K562 (cell line): ENCODE results near the gene SLC39A13. TPM values are rescaled to one million over a fixed set of nuclear protein-coding genes. Genes with fewer than 3 reads are reported as not detected.

ENCODE experiments used
- CEBPB ChIP-seq: fragments of 450-650 bp; IDR thresholded peaks from 2 replicates; pipeline ENCODE4 v1.6.1; 2016; ENCODE audit warnings: missing genetic modification characterization, missing compliant biosample characterization
- NCOA1 ChIP-seq: fragments of 450-650 bp; IDR thresholded peaks from 2 replicates; pipeline ENCODE4 v1.6.1; 2016; ENCODE audit warnings: low read depth
- NFE2 ChIP-seq: IDR thresholded peaks from 2 replicates; pipeline ENCODE4 v1.6.1; 2014; ENCODE audit warnings: antibody characterized with exemption, low read depth
- PHF21A ChIP-seq: fragments of 450-650 bp; IDR thresholded peaks from 2 replicates; pipeline ENCODE4 v1.6.1; 2017; ENCODE audit warnings: low read depth, borderline replicate concordance
- PHF8 ChIP-seq: fragments of 200-600 bp; sonication (generic); IDR thresholded peaks from 2 replicates; pipeline ENCODE4 v1.6.1; 2012; ENCODE audit warnings: mixed run types, mild to moderate bottlenecking, inconsistent platforms, low read length, moderate library complexity, borderline replicate concordance
- POLR2A ChIP-seq: fragments of 450-650 bp; conservative IDR thresholded peaks from 2 replicates; pipeline ENCODE4 v1.6.1; 2016
- RAD21 ChIP-seq, 2 experiments: fragments of 250-450 bp in 1 of 2; fragments of 450-650 bp in 1 of 2; sonication (Bioruptor Pico) in 1 of 2; formaldehyde crosslinking in 1 of 2; IDR thresholded peaks in 1 of 2; conservative IDR thresholded peaks in 1 of 2; 2 replicates each; pipeline versions ENCODE4 v1.4.0 to v1.8.0; 2020 to 2022; ENCODE audit warnings: mild to moderate bottlenecking in 2 of 2, moderate library complexity in 1 of 2
- SMARCA5 ChIP-seq: fragments of 450-650 bp; IDR thresholded peaks from 2 replicates; pipeline ENCODE4 v1.6.1; 2016
- polyA plus RNA-seq, 8 experiments: library from polyadenylated mRNA; depleted of rRNA in 4 of 8; stranded (reverse) in 5 of 8; unstranded in 3 of 8; fragments of >200 nt; fragmentation: Nextera tagmentation in 2 of 8; fragmentation: Illumina TruSeq in 1 of 8; extraction: Ambion mirVana in 2 of 8; extraction: Trizol in 1 of 8; gene quantifications; 2 replicates each; pipeline versions ENCODE4 v1.2.1 to v1.2.3, GENCODE V29; 2011 to 2014; ENCODE audit warnings: inconsistent platforms in 1 of 8, missing spikeins in 1 of 8
- total RNA-seq, 7 experiments: library from RNA; depleted of rRNA in 6 of 7; stranded (reverse); fragments of >200 nt in 6 of 7; fragmentation: Illumina TruSeq in 2 of 7; extraction: Trizol in 2 of 7; gene quantifications; 2 replicates each; pipeline versions ENCODE4 v1.2.1 to v1.2.3, GENCODE V29; 2011 to 2021; ENCODE audit warnings: low replicate concordance in 1 of 7
- TF ChIP-seq, protein P1 (sequence below), 2 experiments: fragments of 450-650 bp; formaldehyde crosslinking in 1 of 2; IDR thresholded peaks; 2 replicates each; pipeline versions ENCODE4 v1.4.0 to v1.6.1; 2014 to 2020; ENCODE audit warnings: mild to moderate bottlenecking in 2 of 2, borderline replicate concordance in 1 of 2, low read depth in 1 of 2
- TF ChIP-seq, protein P2 (sequence below): sonication (generic); formaldehyde crosslinking; IDR thresholded peaks from 2 replicates; pipeline ENCODE4 v1.8.0; 2023; ENCODE audit warnings: mild to moderate bottlenecking, missing genetic modification reagents
- TF ChIP-seq, protein P3 (sequence below): fragments of 450-650 bp; conservative IDR thresholded peaks from 2 replicates; pipeline ENCODE4 v1.6.1; 2016; ENCODE audit warnings: missing genetic modification characterization, low read depth, mild to moderate bottlenecking, missing compliant biosample characterization, moderate library complexity
- TF ChIP-seq, protein P4 (sequence below): sonication (generic); formaldehyde crosslinking; IDR thresholded peaks from 2 replicates; pipeline ENCODE4 v1.9.0; 2022; ENCODE audit warnings: mild to moderate bottlenecking, missing genetic modification reagents

The SLC39A13 gene
- total and polyA plus RNA-seq, 9 of the 15 experiments (the other 6 are each of a cell fraction or from before 2014, with no cell fraction given), result 0.17 to 15.9 (median 3.2) TPM

DNA sequence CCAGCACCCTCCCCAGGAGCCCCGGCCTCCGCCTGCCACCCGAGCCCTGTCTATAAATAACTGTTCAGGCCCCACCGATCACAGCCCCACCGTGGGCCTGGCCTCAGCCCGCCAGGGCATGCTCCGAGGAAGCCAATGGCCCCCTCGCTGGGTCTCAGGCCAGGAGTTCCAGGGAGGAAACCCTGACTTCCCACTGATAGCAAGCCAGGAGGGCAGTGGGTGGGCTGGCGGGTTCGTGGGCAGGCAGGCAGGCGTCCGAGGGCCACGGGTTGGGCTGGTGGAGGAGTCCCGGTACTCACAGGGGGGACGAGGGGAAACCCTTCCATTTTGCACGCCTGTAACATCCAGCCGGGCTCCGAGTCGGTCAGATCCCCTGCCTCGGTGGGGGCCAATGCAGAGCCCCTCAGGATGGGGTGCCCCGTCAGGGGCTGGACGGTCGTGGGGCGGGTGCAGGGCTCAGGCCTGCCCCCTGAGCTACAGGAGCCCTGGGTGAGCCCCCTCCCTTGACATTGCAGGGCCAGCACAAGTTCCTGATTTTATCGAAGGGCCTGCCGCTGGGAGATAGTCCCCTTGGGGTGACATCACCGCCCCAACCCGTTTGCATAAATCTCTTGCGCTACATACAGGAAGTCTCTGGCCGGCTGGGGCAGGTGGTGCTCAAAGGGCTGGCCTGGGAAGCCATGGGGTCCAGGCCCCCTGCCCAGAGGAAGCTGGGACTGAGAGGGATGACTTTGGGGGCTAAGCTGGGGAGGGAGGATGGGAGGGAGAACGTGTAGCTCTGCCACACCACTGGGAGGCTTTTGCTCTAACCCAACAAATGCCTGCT, 30.2 kb upstream of the SLC39A13 start, which contains the start of gene SPI1 (continued):
- TF ChIP-seq, protein P1, sequence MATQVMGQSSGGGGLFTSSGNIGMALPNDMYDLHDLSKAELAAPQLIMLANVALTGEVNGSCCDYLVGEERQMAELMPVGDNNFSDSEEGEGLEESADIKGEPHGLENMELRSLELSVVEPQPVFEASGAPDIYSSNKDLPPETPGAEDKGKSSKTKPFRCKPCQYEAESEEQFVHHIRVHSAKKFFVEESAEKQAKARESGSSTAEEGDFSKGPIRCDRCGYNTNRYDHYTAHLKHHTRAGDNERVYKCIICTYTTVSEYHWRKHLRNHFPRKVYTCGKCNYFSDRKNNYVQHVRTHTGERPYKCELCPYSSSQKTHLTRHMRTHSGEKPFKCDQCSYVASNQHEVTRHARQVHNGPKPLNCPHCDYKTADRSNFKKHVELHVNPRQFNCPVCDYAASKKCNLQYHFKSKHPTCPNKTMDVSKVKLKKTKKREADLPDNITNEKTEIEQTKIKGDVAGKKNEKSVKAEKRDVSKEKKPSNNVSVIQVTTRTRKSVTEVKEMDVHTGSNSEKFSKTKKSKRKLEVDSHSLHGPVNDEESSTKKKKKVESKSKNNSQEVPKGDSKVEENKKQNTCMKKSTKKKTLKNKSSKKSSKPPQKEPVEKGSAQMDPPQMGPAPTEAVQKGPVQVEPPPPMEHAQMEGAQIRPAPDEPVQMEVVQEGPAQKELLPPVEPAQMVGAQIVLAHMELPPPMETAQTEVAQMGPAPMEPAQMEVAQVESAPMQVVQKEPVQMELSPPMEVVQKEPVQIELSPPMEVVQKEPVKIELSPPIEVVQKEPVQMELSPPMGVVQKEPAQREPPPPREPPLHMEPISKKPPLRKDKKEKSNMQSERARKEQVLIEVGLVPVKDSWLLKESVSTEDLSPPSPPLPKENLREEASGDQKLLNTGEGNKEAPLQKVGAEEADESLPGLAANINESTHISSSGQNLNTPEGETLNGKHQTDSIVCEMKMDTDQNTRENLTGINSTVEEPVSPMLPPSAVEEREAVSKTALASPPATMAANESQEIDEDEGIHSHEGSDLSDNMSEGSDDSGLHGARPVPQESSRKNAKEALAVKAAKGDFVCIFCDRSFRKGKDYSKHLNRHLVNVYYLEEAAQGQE (IDR thresholded peaks at IDR 0.05; ENCODE audit: borderline replicate concordance), result peak; percentile 19; the same call in 1 of the 2 replicates
- TF ChIP-seq, protein P1 (CRISPR knock-in tag; IDR thresholded peaks at IDR 0.05; ENCODE audit: low read depth), result peak; percentile 17; the same call in 1 of the 2 replicates
- TF ChIP-seq, protein P2, sequence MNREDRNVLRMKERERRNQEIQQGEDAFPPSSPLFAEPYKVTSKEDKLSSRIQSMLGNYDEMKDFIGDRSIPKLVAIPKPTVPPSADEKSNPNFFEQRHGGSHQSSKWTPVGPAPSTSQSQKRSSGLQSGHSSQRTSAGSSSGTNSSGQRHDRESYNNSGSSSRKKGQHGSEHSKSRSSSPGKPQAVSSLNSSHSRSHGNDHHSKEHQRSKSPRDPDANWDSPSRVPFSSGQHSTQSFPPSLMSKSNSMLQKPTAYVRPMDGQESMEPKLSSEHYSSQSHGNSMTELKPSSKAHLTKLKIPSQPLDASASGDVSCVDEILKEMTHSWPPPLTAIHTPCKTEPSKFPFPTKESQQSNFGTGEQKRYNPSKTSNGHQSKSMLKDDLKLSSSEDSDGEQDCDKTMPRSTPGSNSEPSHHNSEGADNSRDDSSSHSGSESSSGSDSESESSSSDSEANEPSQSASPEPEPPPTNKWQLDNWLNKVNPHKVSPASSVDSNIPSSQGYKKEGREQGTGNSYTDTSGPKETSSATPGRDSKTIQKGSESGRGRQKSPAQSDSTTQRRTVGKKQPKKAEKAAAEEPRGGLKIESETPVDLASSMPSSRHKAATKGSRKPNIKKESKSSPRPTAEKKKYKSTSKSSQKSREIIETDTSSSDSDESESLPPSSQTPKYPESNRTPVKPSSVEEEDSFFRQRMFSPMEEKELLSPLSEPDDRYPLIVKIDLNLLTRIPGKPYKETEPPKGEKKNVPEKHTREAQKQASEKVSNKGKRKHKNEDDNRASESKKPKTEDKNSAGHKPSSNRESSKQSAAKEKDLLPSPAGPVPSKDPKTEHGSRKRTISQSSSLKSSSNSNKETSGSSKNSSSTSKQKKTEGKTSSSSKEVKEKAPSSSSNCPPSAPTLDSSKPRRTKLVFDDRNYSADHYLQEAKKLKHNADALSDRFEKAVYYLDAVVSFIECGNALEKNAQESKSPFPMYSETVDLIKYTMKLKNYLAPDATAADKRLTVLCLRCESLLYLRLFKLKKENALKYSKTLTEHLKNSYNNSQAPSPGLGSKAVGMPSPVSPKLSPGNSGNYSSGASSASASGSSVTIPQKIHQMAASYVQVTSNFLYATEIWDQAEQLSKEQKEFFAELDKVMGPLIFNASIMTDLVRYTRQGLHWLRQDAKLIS (CRISPR knock-in tag), result peak; percentile 95; the same call in 1 of the 2 replicates
- TF ChIP-seq, protein P3, sequence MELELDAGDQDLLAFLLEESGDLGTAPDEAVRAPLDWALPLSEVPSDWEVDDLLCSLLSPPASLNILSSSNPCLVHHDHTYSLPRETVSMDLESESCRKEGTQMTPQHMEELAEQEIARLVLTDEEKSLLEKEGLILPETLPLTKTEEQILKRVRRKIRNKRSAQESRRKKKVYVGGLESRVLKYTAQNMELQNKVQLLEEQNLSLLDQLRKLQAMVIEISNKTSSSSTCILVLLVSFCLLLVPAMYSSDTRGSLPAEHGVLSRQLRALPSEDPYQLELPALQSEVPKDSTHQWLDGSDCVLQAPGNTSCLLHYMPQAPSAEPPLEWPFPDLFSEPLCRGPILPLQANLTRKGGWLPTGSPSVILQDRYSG, result no peak; the same call in 1 of the 2 replicates
- peak; percentile 65; the same call in 1 of the 2 replicates for TF ChIP-seq PHF8
- TF ChIP-seq CEBPB (tag), result peak; percentile 83
- TF ChIP-seq RAD21 (CRISPR knock-in tag; conservative IDR thresholded peaks at IDR 0.05 in 1 of 2, IDR thresholded peaks at IDR 0.05 in 1 of 2), result 0 out of 4 replicates have a peak, but pooled peaks of 1 of the 2 experiments have one; percentile 14
- TF ChIP-seq POLR2A, result peak; percentile 74
- TF ChIP-seq NCOA1, result peak; percentile 41; the same call in 1 of the 2 replicates
- peak; percentile 18; the same call in 1 of the 2 replicates for TF ChIP-seq NFE2
- TF ChIP-seq SMARCA5, result peak; percentile 74
- TF ChIP-seq, protein P4, sequence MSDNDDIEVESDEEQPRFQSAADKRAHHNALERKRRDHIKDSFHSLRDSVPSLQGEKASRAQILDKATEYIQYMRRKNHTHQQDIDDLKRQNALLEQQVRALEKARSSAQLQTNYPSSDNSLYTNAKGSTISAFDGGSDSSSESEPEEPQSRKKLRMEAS, result peak; percentile 73
- 0 out of 2 replicates have a peak, but pooled peaks have one; percentile 67 for TF ChIP-seq PHF21A
